ENCODE measurements around the gene SGPP1. TPM values are rescaled to one million over a fixed set of nuclear protein-coding genes. Genes with fewer than 3 reads are reported as not detected.
"Not testable (repeated sequence)": the region's sequence is repeated elsewhere in the genome, so short reads cannot be mapped to it uniquely, and the experiment has no call there.

SGPP1 gene
- total RNA-seq, 1 donor from 2014 or later, result 19.8 TPM

DNA sequence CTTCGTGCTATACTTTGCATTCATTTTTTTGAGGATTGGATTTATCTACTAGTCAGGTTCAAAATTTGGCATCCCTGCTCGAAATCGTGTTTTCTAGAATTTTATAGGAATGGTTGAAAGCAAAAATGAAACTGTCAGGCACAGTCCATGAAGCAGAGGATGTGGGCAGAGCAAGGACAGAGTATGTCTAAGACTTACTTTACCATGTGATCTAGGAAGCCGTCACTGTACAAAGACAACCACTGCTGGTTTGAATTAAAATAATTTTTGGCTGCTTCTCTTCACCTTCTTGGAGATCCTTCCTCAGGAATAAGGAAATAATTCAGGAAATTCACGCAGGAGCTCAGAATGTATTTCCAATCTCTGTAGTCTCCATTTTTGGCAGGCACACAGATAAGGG lies 31.6 kb upstream of the SGPP1 start:
- TF ChIP-seq, protein P1, sequence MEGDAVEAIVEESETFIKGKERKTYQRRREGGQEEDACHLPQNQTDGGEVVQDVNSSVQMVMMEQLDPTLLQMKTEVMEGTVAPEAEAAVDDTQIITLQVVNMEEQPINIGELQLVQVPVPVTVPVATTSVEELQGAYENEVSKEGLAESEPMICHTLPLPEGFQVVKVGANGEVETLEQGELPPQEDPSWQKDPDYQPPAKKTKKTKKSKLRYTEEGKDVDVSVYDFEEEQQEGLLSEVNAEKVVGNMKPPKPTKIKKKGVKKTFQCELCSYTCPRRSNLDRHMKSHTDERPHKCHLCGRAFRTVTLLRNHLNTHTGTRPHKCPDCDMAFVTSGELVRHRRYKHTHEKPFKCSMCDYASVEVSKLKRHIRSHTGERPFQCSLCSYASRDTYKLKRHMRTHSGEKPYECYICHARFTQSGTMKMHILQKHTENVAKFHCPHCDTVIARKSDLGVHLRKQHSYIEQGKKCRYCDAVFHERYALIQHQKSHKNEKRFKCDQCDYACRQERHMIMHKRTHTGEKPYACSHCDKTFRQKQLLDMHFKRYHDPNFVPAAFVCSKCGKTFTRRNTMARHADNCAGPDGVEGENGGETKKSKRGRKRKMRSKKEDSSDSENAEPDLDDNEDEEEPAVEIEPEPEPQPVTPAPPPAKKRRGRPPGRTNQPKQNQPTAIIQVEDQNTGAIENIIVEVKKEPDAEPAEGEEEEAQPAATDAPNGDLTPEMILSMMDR (IDR thresholded peaks at IDR 0.05), result no peak
- no peak for DNase-seq (ENCODE audit: extremely low spot score, unreplicated experiment)
- no peak overlapping the region for H3K4me3 Mint-ChIP-seq (ENCODE audit: unreplicated experiment)
- H3K4me1 Mint-ChIP-seq (ENCODE audit: unreplicated experiment), result no peaks in the 10 kb centered on the region
- no peaks in the 10 kb centered on the region for H3K9me3 Mint-ChIP-seq (ENCODE audit: unreplicated experiment)
- no peaks in the 10 kb centered on the region for H3K36me3 Mint-ChIP-seq (ENCODE audit: unreplicated experiment)
- H3K27ac Mint-ChIP-seq (ENCODE audit: unreplicated experiment), result no peak overlapping the region
- H3K27me3 Mint-ChIP-seq (ENCODE audit: unreplicated experiment), result peaks cover 2% of the 10 kb centered on the region

DNA sequence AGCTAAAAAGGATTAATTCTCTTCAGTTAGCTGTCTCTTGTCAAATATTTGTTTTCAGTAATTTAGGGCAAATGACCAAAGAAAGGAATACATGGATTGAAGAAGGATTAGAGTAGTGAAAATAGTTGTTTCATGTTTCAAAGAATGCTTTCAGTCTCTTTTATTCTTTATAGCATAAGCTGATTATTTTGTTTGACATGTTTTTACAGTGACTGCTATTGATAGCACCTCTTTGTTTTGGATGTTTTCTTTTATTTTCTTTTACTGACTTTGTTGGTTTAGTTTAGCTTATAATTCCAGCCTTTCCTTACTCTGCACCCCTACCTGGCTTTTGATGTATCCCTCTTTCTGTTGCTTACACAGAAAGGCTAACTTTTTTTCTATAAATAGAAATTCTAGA lies 29.3 kb upstream of the SGPP1 start:
- no peaks in the 10 kb centered on the region for H3K9me3 Mint-ChIP-seq (ENCODE audit: unreplicated experiment)
- H3K36me3 Mint-ChIP-seq (ENCODE audit: unreplicated experiment), result no peaks in the 10 kb centered on the region
- no peaks in the 10 kb centered on the region for H3K4me1 Mint-ChIP-seq (ENCODE audit: unreplicated experiment)
- TF ChIP-seq, protein P1 (IDR thresholded peaks at IDR 0.05), result no peak
- no peak overlapping the region for H3K4me3 Mint-ChIP-seq (ENCODE audit: unreplicated experiment)
- no peak overlapping the region for H3K27ac Mint-ChIP-seq (ENCODE audit: unreplicated experiment)
- DNase-seq (ENCODE audit: extremely low spot score, unreplicated experiment), result no peak
- peaks cover 2% of the 10 kb centered on the region for H3K27me3 Mint-ChIP-seq (ENCODE audit: unreplicated experiment)

GRCh38 chr14:63752449-63753169 lies 24.7 kb upstream of the SGPP1 start:
- Mint-ChIP-seq H3K9me3 (ENCODE audit: unreplicated experiment) (no peaks in the 10 kb centered on the region), H3K4me1 (ENCODE audit: unreplicated experiment) (no peaks in the 10 kb centered on the region), H3K27ac (ENCODE audit: unreplicated experiment) (no peak overlapping the region), H3K27me3 (ENCODE audit: unreplicated experiment) (peaks cover 2% of the 10 kb centered on the region), H3K4me3 (ENCODE audit: unreplicated experiment) (no peak overlapping the region), H3K36me3 (ENCODE audit: unreplicated experiment) (no peaks in the 10 kb centered on the region)
- TF ChIP-seq, protein P1 (IDR thresholded peaks at IDR 0.05), result no peak
- DNase-seq (ENCODE audit: extremely low spot score, unreplicated experiment), result no peak

GRCh38 chr14:63751076-63751475 lies 23.2 kb upstream of the SGPP1 start:
- H3K4me3 Mint-ChIP-seq (ENCODE audit: unreplicated experiment); H3K27ac Mint-ChIP-seq (ENCODE audit: unreplicated experiment); H3K27me3 Mint-ChIP-seq (ENCODE audit: unreplicated experiment); H3K9me3 Mint-ChIP-seq (ENCODE audit: unreplicated experiment); DNase-seq (ENCODE audit: extremely low spot score, unreplicated experiment); H3K4me1 Mint-ChIP-seq (ENCODE audit: unreplicated experiment); H3K36me3 Mint-ChIP-seq (ENCODE audit: unreplicated experiment): not testable (repeated sequence)

GRCh38 chr14:63747846-63748245 lies 20.0 kb upstream of the SGPP1 start:
- Mint-ChIP-seq H3K27me3 (ENCODE audit: unreplicated experiment) (peaks cover 34% of the 10 kb centered on the region), H3K27ac (ENCODE audit: unreplicated experiment) (no peak overlapping the region), H3K4me3 (ENCODE audit: unreplicated experiment) (no peak overlapping the region), H3K9me3 (ENCODE audit: unreplicated experiment) (no peaks in the 10 kb centered on the region), H3K36me3 (ENCODE audit: unreplicated experiment) (no peaks in the 10 kb centered on the region), H3K4me1 (ENCODE audit: unreplicated experiment) (no peaks in the 10 kb centered on the region)
- DNase-seq (ENCODE audit: extremely low spot score, unreplicated experiment), result no peak
- TF ChIP-seq, protein P1 (IDR thresholded peaks at IDR 0.05), result no peak
